Lower leg skin (tissue), 4 donors: ENCODE results near the gene BPIFB6. TPM values are rescaled to one million over a fixed set of nuclear protein-coding genes. Genes with fewer than 3 reads are reported as not detected.

Experiments used
- DNase-seq, 2 donors: peaks; one replicate each; pipeline ENCODE4 v3.0.0-alpha.2; 2019; ENCODE audit warnings: low spot score in 2 of 2
- H3K4me3 ChIP-seq: fragments of 200-600 bp; sonication (generic); 2 replicates; pipeline ENCODE4 v1.5.1; 2017; ENCODE audit warnings: mild to moderate bottlenecking, low read depth; ENCODE audit not compliant: poor library complexity, severe bottlenecking
- CTCF ChIP-seq, 3 donors: fragments of 450-650 bp; IDR thresholded peaks; one replicate each; pipeline ENCODE4 v1.5.1; 2016; ENCODE audit warnings: antibody characterized with exemption in 3 of 3, mild to moderate bottlenecking in 3 of 3, moderate library complexity in 2 of 3
- POLR2A ChIP-seq, 2 donors: fragments of 450-650 bp; IDR thresholded peaks; one replicate each; pipeline ENCODE4 v1.6.1; 2016 to 2017; ENCODE audit warnings: antibody characterized with exemption in 2 of 2, mild to moderate bottlenecking in 1 of 2, moderate library complexity in 1 of 2
- WGBS, 2 donors: methylation state at CpG; one replicate each; pipeline ENCODE4 v1.1.5; 2018; 5-methylcytosine and 5-hydroxymethylcytosine counted together
- intact Hi-C: fragments of 100-400 bp; cut with DNase I; formaldehyde crosslinking; loops from one replicate; pipeline ENCODE4 v1.15.0; 2023; ENCODE audit warnings: low total_unique reads
- total RNA-seq, 4 donors: library from RNA; depleted of rRNA; stranded (reverse); fragments of >200 nt; gene quantifications; one replicate each; pipeline ENCODE4 v1.1.0, GENCODE V29; 2016

Gene BPIFB6
- total RNA-seq, 4 donors from 2014 or later: not detected

DNA sequence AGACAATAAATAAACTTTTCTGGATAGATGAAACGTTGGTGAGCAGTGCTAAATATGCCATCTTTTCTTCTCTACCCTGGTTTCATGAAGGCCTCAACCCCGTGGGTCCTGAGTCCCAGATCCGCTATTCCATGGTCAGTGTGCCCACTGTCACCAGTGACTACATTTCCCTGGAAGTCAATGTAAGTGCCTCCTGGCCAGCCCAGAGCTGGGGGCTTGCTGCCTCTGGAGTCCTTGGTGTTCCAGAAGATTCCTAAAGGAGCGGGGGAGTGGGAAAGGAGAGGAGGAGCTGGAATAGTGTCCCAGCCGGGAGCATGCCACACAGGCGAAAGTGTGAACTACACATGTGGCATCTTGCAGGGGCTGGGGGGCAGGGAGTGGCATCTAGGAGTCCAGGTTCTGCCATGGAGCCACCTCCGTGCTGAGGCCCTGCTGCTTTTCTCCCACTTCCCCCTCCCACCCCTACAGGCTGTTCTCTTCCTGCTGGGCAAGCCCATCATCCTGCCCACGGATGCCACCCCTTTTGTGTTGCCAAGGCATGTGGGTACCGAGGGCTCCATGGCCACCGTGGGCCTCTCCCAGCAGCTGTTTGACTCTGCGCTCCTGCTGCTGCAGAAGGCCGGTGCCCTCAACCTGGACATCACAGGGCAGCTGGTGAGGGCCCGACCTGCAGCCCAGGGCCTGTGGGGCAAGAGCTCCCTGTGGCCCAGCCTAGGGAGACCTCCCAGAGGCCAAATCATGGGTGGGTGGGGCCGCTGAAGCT is 13.1 kb upstream of the BPIFB6 start:
- WGBS, 2 donors: 50 to 60% methylated on average over 13 to 14 of the region's 14 CpGs
- TF ChIP-seq POLR2A (IDR thresholded peaks at IDR 0.05): no peak
- TF ChIP-seq CTCF (IDR thresholded peaks at IDR 0.05): no peak
- intact Hi-C loops: no loop called here
- no peak overlapping the region for H3K4me3 ChIP-seq
- DNase-seq: no peak

GRCh38 chr20:33019465-33020277 is 11.8 kb upstream of the BPIFB6 start:
- intact Hi-C loops: no loop called here
- 88 to 89% methylated on average over 21 to 23 of the region's 23 CpGs for WGBS, 2 donors
- DNase-seq: no peak
- H3K4me3 ChIP-seq: no peak overlapping the region
- TF ChIP-seq CTCF (IDR thresholded peaks at IDR 0.05) (no peak), POLR2A (IDR thresholded peaks at IDR 0.05) (no peak)

GRCh38 chr20:33020278-33021161 is 10.9 kb upstream of the BPIFB6 start:
- no peak for DNase-seq
- 84 to 86% methylated on average over 18 of the region's 18 CpGs for WGBS, 2 donors
- no peak overlapping the region for H3K4me3 ChIP-seq
- TF ChIP-seq POLR2A (IDR thresholded peaks at IDR 0.05) (no peak), CTCF (IDR thresholded peaks at IDR 0.05) (no peak)
- intact Hi-C loops: no loop called here

DNA sequence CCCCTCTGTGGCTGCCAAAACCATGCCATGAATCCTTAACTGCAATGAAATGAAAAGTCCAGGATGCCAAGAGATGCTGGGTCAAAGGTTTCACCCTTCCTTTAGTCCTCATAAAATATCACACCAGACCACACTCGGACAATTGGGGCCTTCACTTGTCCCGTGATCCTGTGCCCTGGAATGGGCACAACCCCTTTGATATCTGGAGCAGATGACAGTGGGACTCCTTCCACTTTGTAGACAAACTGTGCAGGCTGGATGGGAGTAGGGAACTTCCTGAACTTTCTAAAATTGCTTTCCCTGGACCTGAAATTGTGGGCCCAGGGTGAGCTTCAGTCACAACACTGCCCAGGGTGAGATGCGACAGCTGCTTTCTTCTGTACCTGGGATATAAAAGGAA is 9.6 kb upstream of the BPIFB6 start:
- DNase-seq: no peak

More for the DNA sequence above, 9.6 kb upstream of the BPIFB6 start:
- no peak overlapping the region for H3K4me3 ChIP-seq
- TF ChIP-seq CTCF (IDR thresholded peaks at IDR 0.05) (no peak), POLR2A (IDR thresholded peaks at IDR 0.05) (no peak)
- intact Hi-C loops: no loop called here
- 63 to 71% methylated on average over 3 of the region's 3 CpGs for WGBS, 2 donors
